OCI-LY7 (cell line): Measurements from ENCODE around the gene KHDC1L. TPM values are rescaled to one million over a fixed set of nuclear protein-coding genes. Genes with fewer than 3 reads are reported as not detected.
A peak's percentile ranks its signal among the peaks of the same experiment; 100 is the strongest.
"Not testable (repeated sequence)": the region's sequence is repeated elsewhere in the genome, so short reads cannot be mapped to it uniquely, and the experiment has no call there.

Source experiments
- BruUV-seq: library from RNA; stranded (reverse); fragments of 400-500 nt; replicated peaks from 2 replicates; lab custom pipeline; 2021; lab: Mats Ljungman, UMichigan
- CTCF ChIA-PET: fragments of 300-600 bp; sonication (Branson Sonifier 250); formaldehyde crosslinking; loops from one replicate; lab custom pipeline; 2022; ENCODE audit warnings: antibody characterized with exemption; ENCODE audit not compliant: unreplicated experiment; lab: Charles Lee
- POLR2A ChIA-PET: fragments of 300-600 bp; sonication (Branson Sonifier 250); formaldehyde crosslinking; loops from one replicate; lab custom pipeline; 2022; ENCODE audit warnings: antibody characterized with exemption; lab: Charles Lee
- DNase-seq: peaks from one replicate; pipeline ENCODE4 v3.0.0-alpha.2; 2015; ENCODE audit warnings: low spot score
- H2AFZ ChIP-seq: fragments of 200-600 bp; sonication (generic), shearing (Covaris generic); 2 replicates; pipeline ENCODE4 v1.6.1; 2014; ENCODE audit warnings: mild to moderate bottlenecking, antibody characterized with exemption, low read length, moderate library complexity
- H3K27ac ChIP-seq: fragments of 200-600 bp; sonication (generic); 2 replicates; pipeline ENCODE4 v1.5.1; 2014; ENCODE audit warnings: mixed run types, low read depth, mild to moderate bottlenecking, moderate library complexity, low read length, inconsistent platforms; ENCODE audit not compliant: poor library complexity, severe bottlenecking
- H3K36me3 ChIP-seq: fragments of 200-600 bp; sonication (generic); 2 replicates; pipeline ENCODE4 v1.6.1; 2014; ENCODE audit warnings: mild to moderate bottlenecking, antibody characterized with exemption, low read length, moderate library complexity, mixed read lengths; ENCODE audit not compliant: insufficient read depth
- H3K4me1 ChIP-seq: fragments of 200-600 bp; sonication (generic); 2 replicates; pipeline ENCODE4 v1.5.1; 2014; ENCODE audit warnings: mild to moderate bottlenecking, low read length; ENCODE audit not compliant: insufficient read depth, poor library complexity, severe bottlenecking
- H3K4me2 ChIP-seq: fragments of 200-600 bp; sonication (generic); 2 replicates; pipeline ENCODE4 v1.6.1; 2014; ENCODE audit warnings: mild to moderate bottlenecking, low read length
- H3K4me3 ChIP-seq: fragments of 200-600 bp; sonication (generic); 2 replicates; pipeline ENCODE4 v1.5.1; 2014; ENCODE audit warnings: mild to moderate bottlenecking, low read depth, low read length; ENCODE audit not compliant: poor library complexity, severe bottlenecking
- H3K79me2 ChIP-seq: fragments of 200-600 bp; sonication (generic); 2 replicates; pipeline ENCODE4 v1.6.1; 2016; ENCODE audit warnings: low read depth, mild to moderate bottlenecking, low read length, moderate library complexity, mixed read lengths; ENCODE audit not compliant: insufficient read depth
- H3K9me2 ChIP-seq: fragments of 200-600 bp; sonication (generic); 2 replicates; pipeline ENCODE4 v1.6.1; 2016; ENCODE audit warnings: mild to moderate bottlenecking, low read length, mixed read lengths; ENCODE audit not compliant: insufficient read depth
- H3K9me3 ChIP-seq: fragments of 200-600 bp; sonication (generic); 2 replicates; pipeline ENCODE4 v1.6.1; 2014; ENCODE audit warnings: mild to moderate bottlenecking, mixed run types, low read length, mixed read lengths
- H4K20me1 ChIP-seq: fragments of 200-600 bp; sonication (generic); 2 replicates; pipeline ENCODE4 v1.6.1; 2014; ENCODE audit warnings: mild to moderate bottlenecking, antibody characterized with exemption, low read length, moderate library complexity, mixed read lengths; ENCODE audit not compliant: insufficient read depth
- CTCF ChIP-seq: fragments of 200-600 bp; sonication (generic); conservative IDR thresholded peaks from 2 replicates; pipeline ENCODE4 v1.5.1; 2014; ENCODE audit warnings: mild to moderate bottlenecking, antibody characterized with exemption, low read length, moderate library complexity, mixed read lengths
- EZH2phosphoT487 ChIP-seq: fragments of 200-600 bp; sonication (generic); IDR thresholded peaks from 2 replicates; pipeline ENCODE4 v1.6.1; 2018; ENCODE audit warnings: low read depth, borderline replicate concordance, mild to moderate bottlenecking, mixed run types, antibody characterized with exemption, low read length, moderate library complexity, mixed read lengths
- intact Hi-C: fragments of 100-400 bp; cut with micrococcal nuclease; formaldehyde crosslinking; loops from one replicate; pipeline ENCODE4 v1.10.0; 2022; ENCODE audit not compliant: unreplicated experiment
- total RNA-seq, 2 experiments: library from RNA; depleted of rRNA in 1 of 2; stranded (reverse); fragments of >200 nt in 1 of 2; shearing (Covaris generic) in 1 of 2; gene quantifications; 2 replicates each; pipeline ENCODE4 v1.2.3, GENCODE V29; 2014 to 2022

KHDC1L gene
- total RNA-seq, 2 experiments from 2014 or later, result 1.1 TPM; not detected in 1

- POLR2A ChIA-PET, result interaction anchor here (0.6 to 1.9 kb wide), 5 partner anchors 10 to 642 kb away, joined by 3 to 8 read pairs (median 5); no protein-coding TSS in a partner anchor
- Histone ChIP-seq H3K79me2 (peaks cover 10% of the 10 kb centered on the region; the same call in 1 of the 2 replicates), H3K9me2 (no peaks in the 10 kb centered on the region), H3K27ac (peak within 1 kb of the TSS; percentile 59), H3K36me3 (peaks cover 19% of the 10 kb centered on the region), H2AFZ (peak within 1 kb of the TSS; percentile 94), H3K4me1 (peaks cover 23% of the 10 kb centered on the region), H3K4me2 (peak within 1 kb of the TSS; percentile 82), H4K20me1 (peaks cover 7% of the 10 kb centered on the region), H3K9me3 (no peaks in the 10 kb centered on the region), H3K4me3 (peak within 1 kb of the TSS; percentile 87)
- peak; percentile 86 for DNase-seq
- CTCF ChIA-PET, result no interaction called here
- no TSS peak for BruUV-seq
- intact Hi-C loops, result loop anchor here (1.0 to 5.0 kb wide), 2 partner anchors 47 to 641 kb away; partner anchors contain the start of gene KCNQ5
- TF ChIP-seq CTCF (0 out of 2 replicates have a peak, but pooled peaks have one; percentile 4), EZH2phosphoT487 (no peak)
Observed at GRCh38 chr6:73262671-73263569, 37.6 kb upstream of the KHDC1L start, which contains the start of gene KHDC1. TSS of gene KHDC1 (minus strand) at chr6:73263196. CDS start at chr6:73242517, 20,679 bp downstream.

DNA sequence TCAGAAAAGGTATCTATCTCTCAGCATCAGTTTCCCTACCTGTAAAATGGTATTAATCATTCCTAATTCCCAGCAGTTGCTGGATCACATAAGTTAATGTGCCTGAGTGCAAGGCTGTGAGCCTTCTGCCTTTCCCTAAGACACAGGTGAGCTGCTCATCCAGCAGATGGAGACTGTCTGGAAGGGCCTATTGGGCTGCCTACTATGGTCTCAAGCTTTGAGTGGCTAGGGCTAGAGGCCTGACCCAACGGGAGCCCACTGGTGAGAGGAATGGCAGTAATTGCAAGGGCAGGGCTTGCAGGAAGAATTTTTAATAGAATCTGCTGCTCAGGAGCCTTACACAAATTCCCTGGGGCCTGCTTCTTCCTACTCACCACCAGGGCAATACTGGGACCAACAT, 33.4 kb upstream of the KHDC1L start:
- H3K4me3 ChIP-seq, result no peak overlapping the region
- no peak overlapping the region for H3K27ac ChIP-seq
- no TSS peak for BruUV-seq
- no peak overlapping the region for H2AFZ ChIP-seq
- no peak for DNase-seq
- no peaks in the 10 kb centered on the region for H3K36me3 ChIP-seq
- H3K4me2 ChIP-seq, result no peak overlapping the region
- CTCF ChIA-PET, result no interaction called here
- peaks cover 11% of the 10 kb centered on the region for H3K4me1 ChIP-seq
- H3K9me3 ChIP-seq, result no peaks in the 10 kb centered on the region
- no peaks in the 10 kb centered on the region for H4K20me1 ChIP-seq
- H3K79me2 ChIP-seq, result peaks cover 6% of the 10 kb centered on the region; the same call in 1 of the 2 replicates
- no peaks in the 10 kb centered on the region for H3K9me2 ChIP-seq
- POLR2A ChIA-PET, result no interaction called here
- intact Hi-C loops, result no loop called here
- TF ChIP-seq EZH2phosphoT487 (no peak), CTCF (no peak)

- H3K9me2 ChIP-seq, H3K4me3 ChIP-seq, H3K4me1 ChIP-seq, H3K27ac ChIP-seq, intact Hi-C loops, H4K20me1 ChIP-seq, BruUV-seq, CTCF ChIA-PET, H3K36me3 ChIP-seq, H3K79me2 ChIP-seq, H3K9me3 ChIP-seq, H3K4me2 ChIP-seq, DNase-seq, H2AFZ ChIP-seq: not testable (repeated sequence)
- POLR2A ChIA-PET, result interaction anchor here (0.6 to 0.8 kb wide), 8 partner anchors 27 to 946 kb away, joined by 3 to 6 read pairs (median 4); no protein-coding TSS in a partner anchor
Observed at GRCh38 chr6:73254323-73254722, 29.0 kb upstream of the KHDC1L start.
